Stimulated activated memory B cell treated with anti-CD40 and anti-IgM and Interleukin-4, amounts not matched to agents 10 μg/mL and 1 μg/mL and 100 μg/mL, for 72 hours (primary cell): ENCODE results near the gene RHOXF2.
"Not testable (repeated sequence)": the region's sequence is repeated elsewhere in the genome, so short reads cannot be mapped to it uniquely, and the experiment has no call there.

Experiments
- ATAC-seq: fragments of 150-1000 bp; cut with Tn5 transposase; 2 replicates; pipeline ENCODE4 v1.10.0; 2021
- H3K27ac Mint-ChIP-seq: one replicate; pipeline ENCODE4 v1.8.0; 2022; ENCODE audit warnings: mild to moderate bottlenecking, mixed read lengths
- H3K27me3 Mint-ChIP-seq: one replicate; pipeline ENCODE4 v1.8.0; 2022; ENCODE audit warnings: mixed read lengths
- H3K36me3 Mint-ChIP-seq: one replicate; pipeline ENCODE4 v1.8.0; 2022; ENCODE audit warnings: mixed read lengths
- H3K4me1 Mint-ChIP-seq: one replicate; pipeline ENCODE4 v1.8.0; 2022; ENCODE audit warnings: mixed read lengths
- H3K4me3 Mint-ChIP-seq: one replicate; pipeline ENCODE4 v1.8.0; 2022; ENCODE audit warnings: mild to moderate bottlenecking, moderate library complexity, mixed read lengths
- H3K9me3 Mint-ChIP-seq: one replicate; pipeline ENCODE4 v1.8.0; 2022; ENCODE audit warnings: mixed read lengths

Gene RHOXF2

DNA sequence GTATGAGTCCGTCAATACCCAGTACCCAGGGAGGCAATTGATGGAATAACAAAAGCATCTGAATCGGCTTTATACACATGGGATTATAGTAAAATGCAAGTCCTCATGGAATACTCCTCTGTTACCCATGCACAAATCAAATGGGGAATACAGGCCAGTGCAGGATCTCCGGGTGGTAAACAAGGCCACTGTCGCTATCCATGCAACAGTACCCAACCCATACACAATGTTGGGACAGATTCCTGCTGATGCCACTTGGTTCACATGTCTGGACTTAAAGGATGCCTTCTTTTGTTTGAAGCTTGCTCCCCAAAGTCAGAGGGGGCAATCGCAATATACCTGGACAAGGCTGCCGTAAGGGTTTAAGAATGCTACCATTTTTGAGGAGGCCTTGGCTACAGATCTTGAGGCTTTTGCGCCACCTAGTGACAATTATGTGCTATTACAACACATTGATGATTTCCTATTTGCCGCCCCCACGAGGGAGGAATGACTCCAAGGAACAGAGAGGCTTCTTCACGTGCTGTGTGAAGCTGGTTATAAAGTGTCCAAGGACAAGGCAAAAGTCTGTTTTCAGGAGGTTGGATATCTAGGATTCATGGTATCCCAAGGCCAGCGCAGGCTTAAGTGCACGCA lies 8.2 kb upstream of the RHOXF2 start:
- not testable (repeated sequence) for H3K4me1 Mint-ChIP-seq, H3K27me3 Mint-ChIP-seq, H3K9me3 Mint-ChIP-seq, H3K27ac Mint-ChIP-seq, ATAC-seq, H3K4me3 Mint-ChIP-seq
- H3K36me3 Mint-ChIP-seq: peaks cover 11% of the 10 kb centered on the region

DNA sequence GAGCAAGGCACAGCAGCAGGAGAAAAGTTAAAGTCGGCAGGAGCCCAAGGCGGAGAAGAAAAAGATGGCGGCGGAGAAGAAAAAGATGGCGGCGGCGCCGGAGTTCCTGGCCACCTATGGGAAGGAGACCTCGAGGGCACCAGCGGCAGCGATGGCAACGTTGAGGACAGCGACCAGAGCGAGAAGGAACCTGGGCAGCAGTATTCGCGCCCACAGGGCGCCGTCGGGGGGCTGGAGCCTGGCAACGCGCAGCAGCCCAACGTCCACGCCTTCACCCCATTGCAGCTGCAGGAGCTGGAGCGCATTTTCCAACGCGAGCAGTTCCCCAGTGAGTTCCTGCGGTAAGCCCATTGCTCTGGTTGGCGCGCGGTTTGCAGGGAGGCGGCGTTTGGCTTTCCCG lies 673 bp downstream of the RHOXF2 start:
- not testable (repeated sequence) for ATAC-seq, H3K36me3 Mint-ChIP-seq, H3K27ac Mint-ChIP-seq, H3K9me3 Mint-ChIP-seq, H3K4me3 Mint-ChIP-seq, H3K4me1 Mint-ChIP-seq, H3K27me3 Mint-ChIP-seq

DNA sequence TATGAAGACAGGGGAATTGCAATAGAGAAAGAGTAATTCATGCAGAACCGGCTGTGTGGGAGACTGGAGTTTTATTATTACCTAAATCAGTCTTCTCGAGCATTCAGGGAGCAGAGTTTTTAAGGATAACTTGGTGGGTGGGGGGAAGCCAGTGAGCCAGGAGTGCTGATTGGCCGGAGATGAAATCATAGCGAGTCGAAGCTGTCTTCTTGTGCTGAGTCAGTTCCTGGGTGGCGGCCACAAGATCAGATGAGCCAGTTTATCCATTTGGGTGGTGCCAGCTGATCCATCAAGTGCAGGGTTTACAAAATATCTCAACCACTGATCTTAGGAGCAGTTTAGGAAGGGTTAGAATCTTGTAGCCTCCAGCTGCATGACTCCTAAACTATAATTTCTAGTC lies 34.8 kb downstream of the RHOXF2 start:
- H3K9me3 Mint-ChIP-seq, H3K27me3 Mint-ChIP-seq, H3K27ac Mint-ChIP-seq, ATAC-seq, H3K4me1 Mint-ChIP-seq, H3K4me3 Mint-ChIP-seq, H3K36me3 Mint-ChIP-seq: not testable (repeated sequence)

DNA sequence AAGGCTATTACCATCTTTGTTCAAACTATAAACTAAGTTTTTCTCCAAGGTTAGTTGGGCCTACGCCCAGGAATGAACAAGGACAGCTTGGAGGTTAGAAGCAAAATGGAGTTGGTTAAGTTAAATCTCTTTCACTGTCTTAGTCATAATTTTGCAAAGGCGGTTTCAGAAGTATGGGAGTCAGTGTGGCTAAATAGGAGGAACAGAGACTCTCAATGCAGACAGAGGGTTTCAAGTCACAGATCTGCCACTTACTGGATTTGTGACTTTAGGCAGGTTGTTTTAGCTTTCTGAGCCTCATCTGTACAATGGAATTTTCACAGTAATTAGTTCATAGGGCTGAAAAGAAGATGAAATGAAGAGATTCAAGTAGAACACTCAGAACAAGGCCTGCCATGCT lies 35.3 kb downstream of the RHOXF2 start:
- H3K4me3 Mint-ChIP-seq, ATAC-seq, H3K4me1 Mint-ChIP-seq, H3K27me3 Mint-ChIP-seq, H3K27ac Mint-ChIP-seq, H3K9me3 Mint-ChIP-seq, H3K36me3 Mint-ChIP-seq: not testable (repeated sequence)

- H3K9me3 Mint-ChIP-seq, H3K36me3 Mint-ChIP-seq, H3K27me3 Mint-ChIP-seq, H3K27ac Mint-ChIP-seq, ATAC-seq, H3K4me1 Mint-ChIP-seq, H3K4me3 Mint-ChIP-seq: not testable (repeated sequence)
These were observed 37.4 kb downstream of the RHOXF2 start for GRCh38 chrX:120195786-120196185.

DNA sequence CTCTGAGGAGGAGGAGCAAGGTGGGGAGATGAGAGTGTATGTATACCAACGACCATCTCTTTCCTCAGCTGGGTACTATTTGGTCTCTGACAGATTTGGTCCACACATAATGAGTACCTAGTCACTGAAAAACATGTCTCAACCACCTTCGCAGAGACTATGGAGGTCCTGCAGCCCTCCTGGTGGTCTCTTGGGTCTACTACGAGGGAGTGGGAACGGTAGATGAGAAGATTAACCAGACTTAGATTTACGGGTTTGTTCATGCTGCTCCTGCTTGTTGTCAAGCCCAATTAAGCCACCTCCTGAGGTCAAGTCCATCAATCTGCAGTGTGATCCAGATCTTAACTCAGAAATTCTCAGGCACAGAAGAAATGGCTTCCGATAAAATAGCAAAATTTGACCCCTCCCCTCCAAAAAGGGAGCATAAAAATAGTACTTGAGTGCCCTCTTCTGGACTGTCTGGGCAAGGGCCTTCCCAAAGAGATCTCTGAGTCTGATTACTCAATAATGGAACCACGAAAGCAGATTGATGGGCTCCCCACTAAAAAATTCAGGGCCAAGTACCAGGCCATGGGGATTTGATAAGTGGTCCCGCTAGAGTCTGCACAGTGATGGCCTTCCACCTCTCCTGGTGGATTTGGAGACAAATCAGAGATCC lies 38.3 kb downstream of the RHOXF2 start:
- not testable (repeated sequence) for H3K27me3 Mint-ChIP-seq, H3K4me1 Mint-ChIP-seq, H3K4me3 Mint-ChIP-seq, H3K27ac Mint-ChIP-seq, H3K9me3 Mint-ChIP-seq, H3K36me3 Mint-ChIP-seq, ATAC-seq

DNA sequence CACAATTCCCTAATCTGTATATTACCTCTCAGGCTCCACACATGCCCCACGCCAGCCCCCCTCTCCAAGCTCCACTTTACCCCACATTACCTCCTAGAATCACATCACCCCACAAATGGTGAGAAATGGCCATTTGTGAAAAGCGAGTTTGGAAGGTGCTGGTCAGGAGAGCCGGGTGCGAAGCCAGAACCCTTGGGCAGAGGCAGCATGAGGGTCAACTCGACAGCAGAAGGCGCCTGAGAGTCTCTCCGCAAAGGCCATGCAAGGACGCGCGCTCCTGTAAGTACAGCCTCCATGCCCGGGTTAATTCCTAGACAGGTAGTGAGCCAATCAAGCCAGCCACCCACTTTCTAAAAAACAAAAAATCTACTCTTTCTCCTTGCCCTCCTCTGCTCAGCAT lies 42.4 kb downstream of the RHOXF2 start:
- H3K27me3 Mint-ChIP-seq: no peaks in the 10 kb centered on the region
- H3K36me3 Mint-ChIP-seq: peaks cover 11% of the 10 kb centered on the region
- no peaks in the 10 kb centered on the region for H3K4me1 Mint-ChIP-seq

DNA sequence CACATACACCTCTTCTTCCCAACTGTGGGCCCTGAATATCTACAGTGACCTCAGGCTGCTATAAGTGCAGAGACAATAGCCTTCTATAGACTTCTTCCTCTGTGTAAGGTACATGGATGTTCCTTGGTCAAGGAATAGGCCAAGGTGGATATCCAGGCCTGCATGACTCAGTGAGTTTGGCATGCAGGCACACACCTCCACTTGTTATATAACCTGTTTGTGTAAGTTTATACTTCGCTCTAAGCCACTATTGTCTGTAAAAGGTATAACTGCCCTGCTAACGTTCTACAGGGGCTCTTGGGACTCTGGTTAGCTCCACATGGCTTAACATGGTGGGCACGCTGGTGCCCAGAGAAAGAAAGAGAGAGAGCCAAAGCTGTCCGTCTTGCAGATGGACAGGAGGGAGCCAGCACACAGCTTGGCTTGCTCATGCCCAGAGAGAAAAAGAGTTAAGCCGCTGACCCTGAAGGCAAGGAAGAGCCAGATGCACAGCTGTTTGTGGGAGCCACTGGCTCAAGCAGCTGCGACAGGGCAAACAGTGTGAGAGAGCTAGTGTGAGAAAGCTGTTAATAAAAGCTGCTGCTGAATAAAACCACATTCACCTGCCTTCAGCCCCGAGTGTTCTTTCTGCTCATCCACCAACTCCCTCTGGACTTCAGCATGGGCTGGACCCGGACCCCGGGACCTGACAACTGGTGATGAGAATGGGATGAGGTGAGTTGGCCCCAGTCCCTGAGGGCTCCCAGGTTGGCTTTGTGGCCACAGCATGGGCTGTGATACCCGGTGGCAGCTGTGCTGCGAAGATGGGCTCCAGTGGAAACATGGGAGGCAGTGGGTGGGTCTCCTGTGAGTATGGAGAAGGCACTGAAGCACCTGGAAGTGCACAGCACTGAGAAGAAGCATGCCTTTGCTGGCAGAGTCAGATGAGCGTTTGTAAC lies 47.7 kb downstream of the RHOXF2 start:
- Mint-ChIP-seq H3K4me3 (no peak overlapping the region), H3K36me3 (peaks cover 7% of the 10 kb centered on the region), H3K27ac (no peak overlapping the region), H3K9me3 (no peaks in the 10 kb centered on the region), H3K27me3 (no peaks in the 10 kb centered on the region), H3K4me1 (no peaks in the 10 kb centered on the region)
- ATAC-seq: no peak

More for the DNA sequence above, 42.4 kb downstream of the RHOXF2 start:
- ATAC-seq: no peak
- Mint-ChIP-seq H3K27ac (no peak overlapping the region), H3K4me3 (no peak overlapping the region), H3K9me3 (no peaks in the 10 kb centered on the region)

DNA sequence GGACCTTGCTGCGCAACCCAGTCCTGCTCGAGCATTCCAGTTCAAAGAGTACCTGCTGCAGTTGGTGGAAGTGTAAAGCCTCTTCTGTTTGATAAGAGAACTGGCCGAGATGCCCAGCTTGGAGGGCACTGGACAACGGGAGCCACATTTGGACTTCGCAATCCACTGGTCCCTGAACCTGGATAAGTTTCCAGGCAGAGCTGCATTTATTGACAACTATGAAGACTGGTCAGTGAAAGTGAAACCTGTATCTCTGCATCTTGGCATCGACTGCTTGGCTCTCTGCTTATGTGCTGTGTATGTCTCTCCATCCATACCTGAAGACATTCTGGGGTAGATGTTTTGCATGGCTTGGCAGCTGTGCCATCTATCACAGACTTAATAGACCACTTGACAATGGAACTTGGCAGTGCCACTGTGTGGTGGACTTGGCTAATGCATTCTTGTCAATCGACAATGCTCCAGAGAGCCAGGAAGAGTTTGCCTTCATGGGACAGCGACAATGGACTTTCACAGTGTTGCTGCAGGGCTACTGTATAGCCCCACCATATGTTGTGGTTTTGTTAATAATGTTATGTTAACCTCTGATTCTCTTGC lies 48.7 kb downstream of the RHOXF2 start:
- Mint-ChIP-seq H3K36me3 (peaks cover 7% of the 10 kb centered on the region), H3K4me1 (no peaks in the 10 kb centered on the region), H3K9me3 (no peaks in the 10 kb centered on the region), H3K27ac (no peak overlapping the region), H3K27me3 (no peaks in the 10 kb centered on the region), H3K4me3 (no peak overlapping the region)
- ATAC-seq: no peak

DNA sequence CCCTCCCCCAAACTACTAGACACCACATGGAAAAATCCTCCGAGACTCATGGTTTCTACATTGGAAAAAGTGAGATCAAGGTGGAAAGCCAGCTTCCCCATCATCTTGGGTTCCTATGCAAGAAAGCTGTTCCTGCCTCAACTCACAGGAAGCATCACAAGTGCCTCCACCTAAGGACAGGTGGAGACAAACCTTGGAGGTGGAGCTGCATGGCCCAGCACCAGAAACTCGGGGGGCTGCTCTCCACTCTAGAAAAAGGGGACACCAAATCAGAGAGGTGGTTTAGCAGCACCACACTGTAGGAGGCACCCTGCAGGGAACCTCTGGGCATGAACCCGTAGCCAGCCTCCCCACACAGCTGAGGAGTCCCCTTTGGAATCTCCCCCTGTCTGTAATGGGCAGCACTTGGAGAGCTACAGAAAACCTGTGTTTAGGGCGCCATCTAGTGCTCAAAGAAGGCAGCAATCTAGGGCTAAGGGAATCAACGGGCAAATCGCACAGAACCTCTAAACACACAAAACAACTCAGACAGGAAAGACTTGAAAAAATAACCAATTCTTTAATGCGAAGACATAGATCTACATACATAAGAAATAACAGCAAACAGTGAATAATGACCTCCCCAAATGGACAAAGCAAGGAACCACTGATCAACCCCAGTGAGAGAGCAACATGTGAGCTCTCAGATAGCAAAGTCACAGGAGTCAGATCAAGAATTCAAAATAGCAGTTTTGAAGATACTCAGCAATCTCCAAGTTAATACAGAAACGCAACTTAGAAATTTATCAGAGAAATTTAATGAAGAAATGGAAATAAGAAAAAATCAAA lies 55.2 kb downstream of the RHOXF2 start:
- Mint-ChIP-seq H3K27me3 (no peaks in the 10 kb centered on the region), H3K36me3 (no peaks in the 10 kb centered on the region), H3K4me1 (peaks cover 10% of the 10 kb centered on the region), H3K4me3 (no peak overlapping the region), H3K27ac (no peak overlapping the region), H3K9me3 (no peaks in the 10 kb centered on the region)
- ATAC-seq: no peak
